H1 (cell line): ENCODE results near the gene KANSL1. TPM values are rescaled to one million over a fixed set of nuclear protein-coding genes. Genes with fewer than 3 reads are reported as not detected.
"Not testable (repeated sequence)": the region's sequence is repeated elsewhere in the genome, so short reads cannot be mapped to it uniquely, and the experiment has no call there.

Experiments
- CTCF ChIA-PET: fragments of 300-600 bp; sonication (Branson Sonifier 250); formaldehyde crosslinking; loops from one replicate; lab custom pipeline; 2021; ENCODE audit not compliant: partially characterized antibody; lab: Charles Lee
- POLR2A ChIA-PET: fragments of 300-600 bp; sonication (Branson Sonifier 250); formaldehyde crosslinking; loops from one replicate; lab custom pipeline; 2021; ENCODE audit warnings: inconsistent platforms; ENCODE audit not compliant: partially characterized antibody; lab: Charles Lee
- DNase-seq, 2 experiments: peaks; one replicate each; pipeline versions ENCODE4 v3.0.0 to v3.0.0-alpha.2; 2010 to 2022; ENCODE audit warnings: low spot score in 2 of 2, low read depth in 1 of 2, mixed read lengths in 1 of 2
- FAIRE-seq: peaks from 2 replicates; lab custom pipeline; 2011; peaks lifted over from hg19 to GRCh38; lab: Jason Lieb, UNC
- H2AFZ ChIP-seq: 2 replicates; pipeline ENCODE4 v1.8.1; 2012; ENCODE audit warnings: low read length, inconsistent platforms
- H2AK5ac ChIP-seq: 2 replicates; pipeline ENCODE4 v1.6.1; 2013; ENCODE audit warnings: low read depth, low read length
- H2BK120ac ChIP-seq: replicated peaks from 2 replicates; pipeline ENCODE3; 2013; ENCODE audit warnings: low read depth, low read length, inconsistent platforms
- H2BK12ac ChIP-seq: 2 replicates; pipeline ENCODE4 v1.6.1; 2013; ENCODE audit warnings: low read depth, low read length
- H2BK15ac ChIP-seq: 2 replicates; pipeline ENCODE4 v1.6.1; 2013; ENCODE audit warnings: low read length
- H2BK20ac ChIP-seq: 2 replicates; pipeline ENCODE4 v1.6.1; 2013; ENCODE audit warnings: low read length
- H2BK5ac ChIP-seq: 2 replicates; pipeline ENCODE4 v1.6.1; 2013; ENCODE audit warnings: low read depth, low read length
- H3K14ac ChIP-seq: 2 replicates; pipeline ENCODE4 v1.6.1; 2013; ENCODE audit warnings: inconsistent platforms; ENCODE audit not compliant: insufficient read length
- H3K18ac ChIP-seq: 2 replicates; pipeline ENCODE4 v1.6.1; 2013; ENCODE audit warnings: low read length; ENCODE audit errors: extremely low read depth
- H3K23ac ChIP-seq: 2 replicates; pipeline ENCODE4 v1.6.1; 2013; ENCODE audit warnings: inconsistent platforms; ENCODE audit not compliant: insufficient read length
- H3K23me2 ChIP-seq: 2 replicates; pipeline ENCODE4 v1.6.1; 2013; ENCODE audit warnings: low read depth, low read length
- H3K27ac ChIP-seq: 2 replicates; pipeline ENCODE4 v1.6.1; 2011; ENCODE audit warnings: low read depth, low read length, inconsistent platforms
- H3K27me3 ChIP-seq, 4 experiments: replicated peaks in 1 of 4; 1 replicate in 1 of 4; 2 replicates in 3 of 4; pipeline versions ENCODE4 v1.6.1 to v1.8.1; 2011 to 2013; ENCODE audit warnings: low read length in 3 of 4, mild to moderate bottlenecking in 3 of 4, inconsistent platforms in 2 of 4, mixed read lengths in 2 of 4, moderate library complexity in 1 of 4; ENCODE audit not compliant: control insufficient read depth in 3 of 4, insufficient read depth in 3 of 4; ENCODE audit errors: extremely low read depth in 1 of 4
- H3K36me3 ChIP-seq, 4 experiments: 2 replicates each; pipeline versions ENCODE4 v1.6.1 to v1.8.1; 2011 to 2013; ENCODE audit warnings: mild to moderate bottlenecking in 4 of 4, low read length in 3 of 4, moderate library complexity in 2 of 4, control low read depth in 1 of 4, inconsistent platforms in 1 of 4; ENCODE audit not compliant: insufficient read depth in 4 of 4, control insufficient read depth in 2 of 4
- H3K4ac ChIP-seq: replicated peaks from 2 replicates; pipeline ENCODE3; 2013; ENCODE audit warnings: low read length, low read depth, mixed read lengths, inconsistent platforms; ENCODE audit not compliant: insufficient read length
- H3K4me1 ChIP-seq, 4 experiments: replicated peaks in 1 of 4; 1 replicate in 1 of 4; 2 replicates in 3 of 4; pipeline versions ENCODE4 v1.6.1 to v1.8.1; 2011 to 2013; ENCODE audit warnings: low read length in 3 of 4, inconsistent platforms in 2 of 4, mixed read lengths in 1 of 4; ENCODE audit not compliant: insufficient read depth in 4 of 4, control insufficient read depth in 3 of 4
- H3K4me2 ChIP-seq, 2 experiments: 2 replicates each; pipeline versions ENCODE4 v1.6.1 to v1.8.1; 2011 to 2013; ENCODE audit warnings: low read depth in 2 of 2, low read length in 2 of 2, control low read depth in 1 of 2, inconsistent platforms in 1 of 2, mild to moderate bottlenecking in 1 of 2; ENCODE audit not compliant: insufficient read depth in 1 of 2
- H3K4me3 ChIP-seq, 4 experiments: fragments of 200-600, 300-600 bp in 1 of 4; sonication (generic), shearing (Covaris generic), sonication (Bioruptor Twin) in 1 of 4; 2 replicates each; pipeline versions ENCODE4 v1.5.1 to v1.8.1; 2011 to 2016; ENCODE audit warnings: low read length in 4 of 4, low read depth in 3 of 4, control low read depth in 2 of 4, inconsistent platforms in 2 of 4, mild to moderate bottlenecking in 2 of 4, mixed read lengths in 1 of 4, moderate library complexity in 1 of 4; ENCODE audit not compliant: insufficient read depth in 2 of 4; ENCODE audit errors: extremely low read depth in 1 of 4
- H3K56ac ChIP-seq: replicated peaks from 2 replicates; pipeline ENCODE3; 2013; ENCODE audit warnings: low read depth, mild to moderate bottlenecking, mixed read lengths, low read length, inconsistent platforms; ENCODE audit not compliant: insufficient read length
- H3K79me1 ChIP-seq: 2 replicates; pipeline ENCODE4 v1.6.1; 2013; ENCODE audit warnings: low read depth, low read length, control low read depth
- H3K79me2 ChIP-seq, 2 experiments: 2 replicates each; pipeline versions ENCODE4 v1.6.1 to v1.8.1; 2012 to 2013; ENCODE audit warnings: low read length in 2 of 2, mild to moderate bottlenecking in 2 of 2, inconsistent platforms in 1 of 2; ENCODE audit not compliant: insufficient read depth in 2 of 2, control insufficient read depth in 1 of 2
- H3K9ac ChIP-seq, 4 experiments: replicated peaks in 1 of 4; 1 replicate in 1 of 4; 2 replicates in 3 of 4; pipeline versions ENCODE4 v1.6.1 to v1.8.1; 2011 to 2013; ENCODE audit warnings: low read depth in 3 of 4, low read length in 3 of 4, control low read depth in 2 of 4, mild to moderate bottlenecking in 2 of 4, moderate library complexity in 2 of 4, inconsistent platforms in 1 of 4; ENCODE audit errors: extremely low read depth in 1 of 4
- H3K9me3 ChIP-seq, 2 experiments: 2 replicates each; pipeline versions ENCODE4 v1.6.1 to v1.8.1; 2012 to 2013; ENCODE audit warnings: mild to moderate bottlenecking in 2 of 2, moderate library complexity in 2 of 2, control low read depth in 1 of 2, inconsistent platforms in 1 of 2, low read depth in 1 of 2, low read length in 1 of 2, mixed read lengths in 1 of 2; ENCODE audit not compliant: insufficient read depth in 2 of 2
- H4K20me1 ChIP-seq, 2 experiments: replicated peaks in 1 of 2; 2 replicates each; pipeline versions ENCODE3 to v1.8.1; 2011 to 2013; ENCODE audit warnings: inconsistent platforms in 2 of 2, low read length in 2 of 2, mild to moderate bottlenecking in 1 of 2; ENCODE audit not compliant: insufficient read depth in 2 of 2, control insufficient read depth in 1 of 2
- H4K5ac ChIP-seq: 2 replicates; pipeline ENCODE4 v1.6.1; 2013; ENCODE audit warnings: low read length, low read depth, mixed read lengths, inconsistent platforms; ENCODE audit not compliant: insufficient read length
- H4K8ac ChIP-seq: 2 replicates; pipeline ENCODE4 v1.8.0; 2013; ENCODE audit warnings: mild to moderate bottlenecking, moderate library complexity, low read length, inconsistent platforms; ENCODE audit not compliant: insufficient read depth; ENCODE audit errors: extremely low read depth
- H4K91ac ChIP-seq: replicated peaks from 2 replicates; pipeline ENCODE3; 2013; ENCODE audit warnings: low read length, mixed read lengths, inconsistent platforms; ENCODE audit not compliant: insufficient read length
- PHF8 ChIP-seq: fragments of 200-600 bp; sonication (generic); conservative IDR thresholded peaks from 2 replicates; pipeline ENCODE4 v1.7.1; 2012; ENCODE audit warnings: low read depth, mild to moderate bottlenecking, inconsistent platforms, low read length, moderate library complexity
- WGBS, 2 experiments: shearing (Covaris generic) in 1 of 2; methylation state at CpG; one replicate each; pipeline versions ENCODE4 v1.1.6 to v1.1.7; 2013 to 2015; ENCODE audit warnings: low lambda C conversion rate in 2 of 2, mixed read lengths in 2 of 2, inconsistent platforms in 1 of 2, low coverage in 1 of 2, missing lambda C conversion rate in 1 of 2; ENCODE audit not compliant: insufficient replicate concordance in 2 of 2, insufficient coverage in 1 of 2, insufficient read length in 1 of 2; ENCODE audit errors: extremely low coverage in 1 of 2, missing lambda C conversion rate in 1 of 2; 5-methylcytosine and 5-hydroxymethylcytosine counted together
- polyA plus RNA-seq, 7 experiments: library from polyadenylated mRNA; depleted of rRNA in 3 of 7; stranded (reverse) in 5 of 7; unstranded in 2 of 7; fragments of >200 nt in 5 of 7; fragments of 200-250 nt in 2 of 7; gene quantifications; 1 replicate in 5 of 7; 2 replicates in 1 of 7; 4 replicates in 1 of 7; pipeline versions ENCODE4 v1.2.1 to v1.2.3, GENCODE V29; 2011 to 2013; ENCODE audit warnings: missing spikeins in 2 of 7, mixed read lengths in 2 of 7
- total RNA-seq: library from RNA; stranded (reverse); fragmentation: NEBNext Ultra II Directional; extraction: Animal tissue kit (Norgen Biotek cat#: 25700); gene quantifications from 2 replicates; pipeline ENCODE4 v1.2.1, GENCODE V29; 2021

Gene KANSL1
- total and polyA plus RNA-seq, 2 of the 8 experiments (the other 6 are each of a cell fraction or from before 2014, with no cell fraction given): 34.0 to 128 TPM

DNA sequence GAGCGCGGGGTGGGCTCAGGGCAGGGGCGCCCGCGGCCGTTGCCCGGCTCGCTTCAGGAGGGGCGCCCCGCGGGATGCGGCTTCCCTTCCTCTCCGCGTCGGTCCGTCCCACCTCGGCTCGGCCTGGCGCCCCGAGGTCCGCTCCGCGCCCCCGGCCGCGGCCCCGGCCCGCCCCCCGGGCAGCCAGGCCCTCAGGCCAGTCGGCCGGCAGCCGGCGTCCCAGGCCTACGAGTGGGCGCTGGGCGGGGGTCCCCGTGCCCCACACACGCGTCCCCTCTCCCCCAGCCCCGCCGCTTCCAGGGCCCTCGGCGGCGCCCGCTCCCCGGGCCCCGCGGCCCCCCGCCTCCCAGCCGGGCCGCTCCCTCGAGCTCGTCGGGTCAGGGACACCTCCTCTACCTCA lies 31.6 kb upstream of the KANSL1 start:
- CTCF ChIA-PET, H4K91ac ChIP-seq, H4K8ac ChIP-seq, DNase-seq, H2BK20ac ChIP-seq, H3K9me3 ChIP-seq, H2AFZ ChIP-seq, H2BK120ac ChIP-seq, H3K27ac ChIP-seq, H2BK12ac ChIP-seq, H3K18ac ChIP-seq, H3K23me2 ChIP-seq, H3K56ac ChIP-seq, FAIRE-seq, H3K14ac ChIP-seq, POLR2A ChIA-PET, H3K4me1 ChIP-seq, H3K4ac ChIP-seq, H3K79me1 ChIP-seq, H4K20me1 ChIP-seq, H3K27me3 ChIP-seq, H2BK15ac ChIP-seq, H3K23ac ChIP-seq, H2BK5ac ChIP-seq, H2AK5ac ChIP-seq, H4K5ac ChIP-seq: not testable (repeated sequence)
- peaks cover 0 to 21% of the 10 kb centered on the region in 2 experiments; a peak in 2 of 4 replicates for H3K79me2 ChIP-seq
- 0% methylated on average over 8 of the region's 54 CpGs; no CpG with 5 or more reads in 1 of the 2 experiments for WGBS, 2 experiments
- peaks cover 0 to 10% (median 2%) of the 10 kb centered on the region in 4 experiments; a peak in 3 of 8 replicates for H3K36me3 ChIP-seq
- H3K9ac ChIP-seq: peak overlapping the region in 2 of 4 experiments; percentile 43 to 75; a peak in 3 of 7 replicates
- peak; percentile 32; the same call in 1 of the 2 replicates for TF ChIP-seq PHF8
- H3K4me3 ChIP-seq: peak overlapping the region; percentile 32 to 73 (median 52)
- H3K4me2 ChIP-seq: peak overlapping the region; percentile 56 to 60; a peak in 3 of 4 replicates

DNA sequence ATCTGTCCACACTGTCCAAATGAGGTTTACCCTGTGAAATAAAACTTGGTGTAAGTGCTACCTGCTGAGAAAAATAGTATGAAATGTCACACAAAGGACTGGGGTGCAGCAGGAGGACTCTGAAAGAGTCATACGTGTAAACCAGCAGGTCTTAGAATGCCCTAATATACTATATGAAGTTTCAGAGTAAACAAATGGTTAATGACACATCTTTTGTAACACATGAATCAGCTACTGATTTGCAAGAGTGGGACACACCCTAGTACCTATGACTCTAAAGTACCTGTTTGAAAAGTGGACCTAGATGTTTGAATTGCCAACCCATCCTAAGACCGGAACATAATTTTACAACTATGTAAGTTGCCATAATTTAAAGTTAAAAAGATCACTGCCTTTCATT lies 29.8 kb upstream of the KANSL1 start:
- H3K9ac ChIP-seq, H2AK5ac ChIP-seq, H4K91ac ChIP-seq, H2BK120ac ChIP-seq, H3K9me3 ChIP-seq, H3K14ac ChIP-seq, H2BK20ac ChIP-seq, H3K27ac ChIP-seq, H3K23me2 ChIP-seq, H3K4ac ChIP-seq, CTCF ChIA-PET, H2BK5ac ChIP-seq, H4K20me1 ChIP-seq, H3K56ac ChIP-seq, H3K18ac ChIP-seq, H3K23ac ChIP-seq, FAIRE-seq, POLR2A ChIA-PET, H2AFZ ChIP-seq, H3K27me3 ChIP-seq, DNase-seq, H4K8ac ChIP-seq, H3K79me1 ChIP-seq, H3K4me2 ChIP-seq, H2BK15ac ChIP-seq, H4K5ac ChIP-seq, H2BK12ac ChIP-seq, H3K4me1 ChIP-seq, H3K4me3 ChIP-seq: not testable (repeated sequence)
- Histone ChIP-seq H3K36me3 (peaks cover 0 to 23% (median 5%) of the 10 kb centered on the region in 4 experiments; a peak in 3 of 8 replicates), H3K79me2 (peaks cover 0 to 29% of the 10 kb centered on the region in 2 experiments; a peak in 2 of 4 replicates)
- no CpG with 5 or more reads among the region's 2 CpGs for WGBS, 2 experiments
